GM19467 (cell line): ENCODE data around the gene ALDOA.

Source experiments
- ATAC-seq: cut with Tn5 transposase; IDR thresholded peaks from one replicate; pipeline ENCODE4 v1.9.1; 2021; ENCODE audit warnings: mild to moderate bottlenecking, moderate library complexity; ENCODE audit not compliant: unreplicated experiment

The ALDOA gene

DNA sequence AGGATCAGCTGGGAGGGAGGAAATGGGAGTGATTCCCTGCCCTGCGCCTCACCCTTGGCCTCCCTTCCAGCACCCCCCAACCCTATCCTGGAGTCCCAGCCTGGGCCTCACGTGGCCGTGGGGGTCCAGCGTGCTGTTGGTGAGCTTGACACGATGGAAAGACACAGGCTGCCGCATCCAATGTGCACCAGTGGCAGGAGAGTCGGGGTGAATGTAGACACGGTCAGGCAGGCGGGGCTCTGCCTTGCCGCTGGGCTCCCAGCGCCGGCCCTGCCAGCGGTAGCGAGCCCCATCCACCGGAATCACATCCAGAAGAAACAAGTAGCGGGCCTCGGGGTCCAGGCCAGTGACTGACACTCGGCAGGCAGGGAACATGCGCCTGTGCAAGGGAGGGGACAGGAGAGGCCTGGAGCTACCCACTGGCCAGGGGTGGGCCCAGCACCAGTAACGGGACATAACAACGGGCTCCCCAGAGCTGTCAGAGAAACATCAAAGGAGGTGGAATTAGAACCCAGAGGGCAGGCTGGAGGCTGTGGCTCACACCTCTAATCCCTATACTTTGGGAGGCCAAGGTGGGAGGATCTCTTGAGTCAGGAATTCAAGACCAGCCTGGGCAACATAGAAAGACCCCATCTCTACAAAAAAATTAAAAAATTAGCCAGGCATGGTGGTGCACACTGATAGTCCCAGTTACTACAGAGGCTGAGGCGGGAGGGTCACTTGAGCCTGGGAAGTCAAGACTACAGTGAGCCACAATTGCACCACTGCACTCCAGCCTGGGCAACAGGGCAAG lies 23.5 kb downstream of the ALDOA start:
- no peak for ATAC-seq

DNA sequence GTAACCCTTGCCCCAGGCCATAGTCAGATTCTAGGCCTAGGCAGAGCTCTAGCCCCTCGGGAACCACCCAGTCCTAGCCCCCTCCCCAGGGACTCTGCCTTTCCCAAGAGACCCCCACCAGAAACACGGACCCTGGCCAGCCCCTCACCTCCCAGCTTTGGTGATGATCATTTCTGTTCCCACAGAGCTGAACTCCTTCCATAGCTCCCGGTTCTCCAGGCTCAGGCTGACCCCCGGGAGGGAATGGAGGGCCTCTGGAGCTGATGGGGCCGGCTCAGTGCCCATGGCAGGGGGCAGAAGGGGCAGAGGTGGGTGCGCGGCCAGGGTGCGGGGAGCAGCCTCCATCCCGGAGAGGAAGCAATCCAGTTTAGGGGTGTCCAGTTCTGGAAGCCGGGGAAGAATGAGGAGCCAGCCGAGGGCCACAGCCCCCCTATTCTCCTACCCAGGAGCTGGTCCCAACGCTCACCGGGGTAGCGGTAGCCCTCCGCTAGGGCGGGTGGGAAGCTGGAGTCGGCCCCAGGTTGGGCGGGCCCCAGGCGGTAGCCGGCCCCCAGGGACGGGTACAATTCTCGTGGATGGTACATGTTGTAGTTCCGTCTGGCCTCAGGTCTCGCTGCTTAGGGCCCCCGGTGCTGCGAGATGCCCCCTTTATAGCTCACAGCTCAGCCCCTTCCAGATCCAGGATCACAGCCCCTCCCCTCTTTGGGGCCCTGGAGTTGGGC lies 25.2 kb downstream of the ALDOA start:
- no peak for ATAC-seq

DNA sequence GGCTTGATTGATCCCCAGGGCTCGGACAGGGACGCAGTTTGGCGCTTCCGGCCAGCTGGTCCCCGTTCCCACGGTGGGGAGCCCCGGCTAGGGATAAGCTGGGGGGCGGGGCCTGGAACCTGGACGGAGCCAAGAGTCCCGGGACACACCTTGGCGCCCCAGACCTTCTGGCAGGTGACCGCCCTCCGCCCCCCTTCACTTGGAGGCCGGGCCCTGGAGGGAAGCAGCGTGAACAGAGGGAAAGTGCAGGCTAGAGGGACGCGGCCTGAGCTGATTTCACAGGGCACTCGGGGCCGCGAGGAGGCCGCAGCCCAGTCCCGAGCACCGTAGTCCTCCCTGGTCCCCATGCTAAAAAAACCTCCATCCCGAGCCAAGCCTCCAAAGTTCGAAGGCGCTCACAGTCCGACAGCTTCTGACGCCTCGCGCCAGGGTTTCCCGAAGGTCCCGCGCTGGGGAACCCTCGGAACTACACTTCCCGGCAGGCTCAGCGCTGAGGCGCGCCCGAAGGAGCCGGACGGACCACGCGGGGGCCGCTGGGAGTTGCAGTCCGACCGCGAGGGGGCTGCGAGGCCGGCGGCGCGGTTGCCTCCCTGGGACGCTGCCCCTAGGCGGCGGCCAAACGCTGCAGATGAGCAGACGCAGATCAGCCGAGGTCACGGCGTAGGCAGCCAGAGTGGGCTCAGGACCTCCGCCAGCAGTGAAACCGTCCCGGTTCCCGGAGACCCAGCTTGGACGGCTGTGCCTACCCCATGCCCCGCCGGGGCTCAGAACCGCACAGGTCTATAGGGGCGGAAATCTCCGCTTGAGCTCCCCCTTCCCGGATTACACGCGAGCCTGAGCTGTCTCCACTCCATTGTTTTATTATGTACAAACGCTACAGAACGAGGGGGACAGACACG lies 26.2 kb downstream of the ALDOA start, which contains the start of gene TBX6:
TBX6 (minus strand) TSS at position 451 of the 899 bp plus-strand sequence. CDS start 731 bp downstream, outside the sequence.
- peak; percentile 64 for ATAC-seq

GRCh38 chr16:30092373-30093010 lies 26.9 kb downstream of the ALDOA start:
- ATAC-seq, result peak; percentile 30

DNA sequence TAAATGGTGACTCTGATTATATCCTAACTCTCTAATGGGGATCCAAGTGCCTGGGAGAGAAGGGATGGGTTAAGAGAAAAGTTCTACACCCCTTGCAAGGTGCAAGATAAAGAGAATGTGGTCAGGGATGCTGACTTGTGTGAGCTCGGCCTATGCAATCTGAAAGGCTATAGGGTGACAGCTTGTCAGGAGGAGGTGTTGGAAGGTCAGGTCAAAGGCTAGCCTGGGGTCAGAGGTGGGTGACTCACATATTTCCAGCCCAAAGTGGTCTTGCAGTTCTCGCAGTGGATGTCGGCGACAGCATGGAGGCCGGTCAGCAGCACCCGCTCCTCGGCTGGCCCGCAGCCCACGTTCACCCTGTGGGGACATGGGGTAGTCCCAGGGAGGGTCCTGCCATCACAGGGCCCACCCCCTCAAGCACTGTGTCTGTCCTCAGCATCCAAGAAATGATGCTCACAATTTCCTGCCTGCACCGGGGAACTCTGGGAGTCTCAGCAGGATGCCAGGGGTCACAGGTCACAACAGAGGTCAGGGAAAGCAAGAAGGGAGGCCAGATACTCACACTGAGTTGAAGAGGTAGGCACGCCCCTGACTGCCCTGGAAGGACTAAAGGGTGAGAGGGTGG lies 29.1 kb downstream of the ALDOA start:
- ATAC-seq, result no peak

DNA sequence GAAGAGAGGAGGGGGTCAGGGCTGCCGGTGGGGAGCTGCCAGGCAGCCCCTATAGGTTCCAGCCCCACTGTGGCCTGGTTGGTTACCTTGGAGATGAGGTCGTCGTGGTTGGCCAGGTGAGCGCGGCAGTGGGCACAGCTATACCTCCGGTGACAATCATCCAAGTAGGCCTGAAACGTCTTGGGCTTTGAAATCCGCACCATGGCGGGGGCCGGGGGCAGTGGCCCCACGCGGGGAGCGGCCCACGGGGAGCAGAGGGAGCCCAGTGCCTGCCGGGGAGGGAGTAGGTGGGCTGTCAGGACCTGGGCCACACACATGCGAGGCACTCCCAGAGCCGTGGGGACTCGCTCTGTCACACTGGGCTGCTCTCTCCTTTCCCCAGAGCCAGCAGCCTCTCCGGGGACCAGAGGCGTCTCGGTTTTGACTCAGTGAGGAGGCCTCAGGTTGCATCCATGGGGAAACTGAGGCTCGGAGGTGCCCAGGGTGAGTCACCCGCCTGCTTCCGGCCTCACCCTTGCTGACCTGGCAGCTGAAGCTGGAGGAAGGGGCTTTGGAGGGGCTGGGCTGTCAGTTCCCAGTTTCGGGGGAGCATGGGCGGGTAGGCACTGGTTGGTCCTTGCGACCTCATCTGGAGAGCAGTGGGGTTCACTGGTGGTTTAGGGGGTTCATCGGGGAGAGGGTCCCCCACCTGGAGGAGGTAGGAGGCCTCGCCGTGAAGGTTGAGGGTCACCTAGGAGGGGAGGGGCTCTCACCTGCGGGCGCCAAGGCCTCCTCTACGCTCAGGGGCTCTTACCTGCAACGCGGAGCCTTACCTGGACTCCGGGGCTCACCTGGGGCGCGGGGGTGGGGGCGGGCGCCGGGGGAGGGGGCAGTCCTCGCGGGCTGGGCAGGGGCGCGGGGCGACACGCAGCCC lies 29.9 kb downstream of the ALDOA start:
- ATAC-seq, result no peak

- peak; percentile 55 for ATAC-seq
Observed at GRCh38 chr16:30096105-30096861, 30.7 kb downstream of the ALDOA start, which contains the start of gene YPEL3. TSS of gene YPEL3 (minus strand) at chr16:30096213. CDS start at chr16:30095482, 731 bp downstream.

DNA sequence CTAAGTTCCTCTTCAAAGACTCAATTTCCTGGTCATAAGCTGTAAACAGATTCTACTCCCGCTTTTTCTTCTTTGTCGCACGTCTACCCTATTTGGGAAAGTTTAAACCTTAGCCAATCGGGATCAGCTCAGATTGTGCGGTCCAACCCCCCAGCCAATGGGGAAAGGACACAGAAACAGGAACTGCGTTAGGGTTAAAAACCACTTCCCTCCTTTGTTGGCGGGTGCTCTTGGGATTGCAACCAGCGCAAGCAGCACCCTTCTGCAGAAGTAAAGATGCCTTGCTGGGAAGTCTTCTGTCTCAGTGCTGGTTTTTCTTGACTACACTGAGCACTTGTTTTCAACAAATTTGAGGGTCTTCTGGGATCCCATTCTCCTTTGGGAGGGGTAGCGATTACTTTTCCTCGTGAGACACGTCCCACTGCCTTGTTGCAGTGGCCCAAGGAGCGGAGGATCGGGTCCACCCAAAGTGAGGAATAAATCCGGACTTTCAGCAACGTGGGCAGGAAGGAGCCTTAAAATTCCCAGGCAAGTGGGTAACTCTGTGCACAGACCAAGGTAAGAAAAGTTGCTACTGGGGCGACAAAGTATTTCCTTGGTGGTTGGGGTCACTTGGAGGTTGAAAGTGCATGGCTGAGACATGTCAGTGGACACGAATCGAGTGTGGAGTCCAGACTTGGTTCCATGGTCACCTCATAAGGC lies 31.5 kb downstream of the ALDOA start:
- ATAC-seq, result no peak

GRCh38 chr16:30104090-30104489 lies 38.5 kb downstream of the ALDOA start:
- ATAC-seq, result no peak

GRCh38 chr16:30104492-30104891 lies 38.9 kb downstream of the ALDOA start:
- no peak for ATAC-seq

GRCh38 chr16:30108059-30108850 lies 42.7 kb downstream of the ALDOA start:
- ATAC-seq, result no peak

GRCh38 chr16:30110661-30111060 lies 45.1 kb downstream of the ALDOA start:
- ATAC-seq, result no peak

DNA sequence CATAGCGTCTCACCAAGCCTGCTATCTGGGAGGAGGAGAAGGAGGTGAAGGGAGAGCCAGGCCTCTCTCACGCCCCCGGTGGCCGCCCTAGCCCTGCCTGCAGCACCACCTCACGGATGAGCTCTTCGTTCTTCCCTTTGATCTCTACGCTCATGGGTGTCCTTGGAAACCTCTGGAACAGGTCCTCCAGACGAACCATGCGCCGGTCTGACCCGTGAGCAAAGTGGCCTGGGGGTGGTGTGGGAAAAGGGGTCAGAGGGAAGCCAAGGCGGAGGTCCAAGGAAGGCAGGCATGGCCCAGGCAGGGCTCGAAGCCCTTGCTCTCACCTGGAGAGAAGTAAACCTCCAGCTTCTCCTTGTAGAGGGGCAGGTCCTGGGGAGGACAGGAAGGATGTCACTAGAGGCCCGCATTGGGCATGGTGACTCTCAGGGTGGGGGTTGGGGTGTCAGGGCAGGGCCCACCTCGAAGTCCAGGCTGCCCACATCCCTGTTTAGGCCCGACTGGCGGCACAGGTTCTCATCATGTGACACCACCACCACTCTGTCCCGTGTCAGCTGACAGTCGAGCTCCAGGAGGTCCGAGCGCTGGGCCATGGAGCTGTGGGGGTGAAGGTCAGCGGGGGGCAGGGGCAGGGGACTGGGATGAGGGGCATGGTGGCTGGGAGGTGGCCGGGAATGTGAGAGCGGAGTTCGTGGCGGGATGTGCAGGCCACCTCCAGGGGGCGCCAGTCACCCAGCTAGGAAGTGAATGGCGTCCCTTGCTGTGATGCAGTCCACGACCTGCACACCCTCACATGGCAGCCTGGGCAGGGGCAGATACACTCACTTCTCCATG lies 46.9 kb downstream of the ALDOA start:
- ATAC-seq, result no peak

DNA sequence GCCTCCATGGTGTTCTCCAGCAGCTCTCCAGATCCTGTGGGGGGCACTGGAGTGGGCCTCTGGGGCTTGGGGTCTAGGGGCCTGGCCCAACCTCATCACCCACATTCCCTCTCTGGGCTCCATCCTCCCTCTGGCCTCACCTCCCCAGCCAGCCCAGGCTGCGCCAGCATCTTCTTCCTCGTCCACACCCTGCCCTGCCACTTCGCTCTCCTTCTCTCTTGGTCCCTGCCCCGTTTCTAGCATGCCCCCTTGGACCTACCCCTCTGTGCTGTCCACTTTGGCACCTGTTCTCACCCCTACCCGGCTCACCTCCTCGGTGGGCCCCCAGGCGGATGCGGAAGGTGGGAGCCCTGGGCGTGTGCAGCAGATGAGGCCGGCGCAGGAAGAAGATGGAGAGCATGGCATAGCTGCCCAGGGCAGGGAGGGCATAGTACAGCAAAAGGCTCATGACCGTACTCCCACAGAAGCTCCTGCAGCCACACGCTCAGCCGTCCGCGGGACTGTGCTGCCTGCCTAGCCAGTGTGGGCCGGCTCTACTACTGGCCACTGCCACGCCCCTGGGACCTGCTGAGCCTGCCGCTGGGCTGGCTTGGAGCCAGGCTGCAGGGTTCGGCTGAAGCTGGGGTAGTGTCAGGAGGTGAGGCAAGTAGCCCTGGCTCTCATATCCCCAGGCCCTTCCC lies 47.6 kb downstream of the ALDOA start, which contains the start of gene GDPD3:
GDPD3 (minus strand) TSS at position 507 of the 680 bp plus-strand sequence; CDS start at position 448, 59 bp downstream.
- ATAC-seq, result no peak

- ATAC-seq, result no peak
Observed at GRCh38 chr16:30113711-30114333, 48.3 kb downstream of the ALDOA start.
